ENCODE results near the gene INPP5D. TPM values are rescaled to one million over a fixed set of nuclear protein-coding genes. Genes with fewer than 3 reads are reported as not detected.

The INPP5D gene
- total RNA-seq, 3 donors from 2014 or later, result 18.4 to 20.3 (median 20.0) TPM

- no peak for DNase-seq (ENCODE audit: low spot score in 2 of 2)
- no peak overlapping the region for H3K4me3 ChIP-seq
- no peaks in the 10 kb centered on the region for H3K36me3 ChIP-seq
- no peaks in the 10 kb centered on the region for H3K4me1 ChIP-seq
- no peaks in the 10 kb centered on the region for H3K9me3 ChIP-seq
- intact Hi-C loops (cut with DNase I; ENCODE audit: low total_unique reads), result no loop called here
- no peaks in the 10 kb centered on the region for H3K27me3 ChIP-seq
- TF ChIP-seq POLR2A (IDR thresholded peaks at IDR 0.05), result no peak
- TF ChIP-seq CTCF (IDR thresholded peaks at IDR 0.05), result no peak
- no peak for TF ChIP-seq POLR2AphosphoS5 (IDR thresholded peaks at IDR 0.05)
- no peak overlapping the region for H3K27ac ChIP-seq
Measured at GRCh38 chr2:233163486-233164103, 103.5 kb downstream of the INPP5D start.

GRCh38 chr2:233164128-233164635 is 104.0 kb downstream of the INPP5D start:
- no peaks in the 10 kb centered on the region for H3K4me1 ChIP-seq
- DNase-seq (ENCODE audit: low spot score in 2 of 2), result no peak
- H3K4me3 ChIP-seq, result no peak overlapping the region
- no peaks in the 10 kb centered on the region for H3K36me3 ChIP-seq
- TF ChIP-seq POLR2AphosphoS5 (IDR thresholded peaks at IDR 0.05) (no peak), POLR2A (IDR thresholded peaks at IDR 0.05) (no peak), CTCF (IDR thresholded peaks at IDR 0.05) (no peak)
- no peaks in the 10 kb centered on the region for H3K9me3 ChIP-seq
- no peak overlapping the region for H3K27ac ChIP-seq
- no peaks in the 10 kb centered on the region for H3K27me3 ChIP-seq
- intact Hi-C loops (cut with DNase I; ENCODE audit: low total_unique reads), result no loop called here

- Histone ChIP-seq H3K9me3 (no peaks in the 10 kb centered on the region), H3K36me3 (no peaks in the 10 kb centered on the region), H3K27ac (no peak overlapping the region), H3K27me3 (no peaks in the 10 kb centered on the region), H3K4me3 (no peak overlapping the region), H3K4me1 (no peaks in the 10 kb centered on the region)
- TF ChIP-seq POLR2AphosphoS5 (IDR thresholded peaks at IDR 0.05) (no peak), CTCF (IDR thresholded peaks at IDR 0.05) (no peak), POLR2A (IDR thresholded peaks at IDR 0.05) (no peak)
- intact Hi-C loops (cut with DNase I; ENCODE audit: low total_unique reads), result no loop called here
- DNase-seq (ENCODE audit: low spot score in 2 of 2), result no peak
Measured at GRCh38 chr2:233164967-233165366, 104.8 kb downstream of the INPP5D start.

- Histone ChIP-seq H3K27me3 (no peaks in the 10 kb centered on the region), H3K4me1 (no peaks in the 10 kb centered on the region), H3K9me3 (no peaks in the 10 kb centered on the region), H3K36me3 (no peaks in the 10 kb centered on the region), H3K4me3 (no peak overlapping the region), H3K27ac (no peak overlapping the region)
- no peak for DNase-seq (ENCODE audit: low spot score in 2 of 2)
- TF ChIP-seq CTCF (IDR thresholded peaks at IDR 0.05), result no peak
- no peak for TF ChIP-seq POLR2AphosphoS5 (IDR thresholded peaks at IDR 0.05)
- no peak for TF ChIP-seq POLR2A (IDR thresholded peaks at IDR 0.05)
- intact Hi-C loops (cut with DNase I; ENCODE audit: low total_unique reads), result no loop called here
Measured at GRCh38 chr2:233165543-233165894, 105.4 kb downstream of the INPP5D start.

GRCh38 chr2:233165895-233166661 is 105.9 kb downstream of the INPP5D start:
- Histone ChIP-seq H3K36me3 (no peaks in the 10 kb centered on the region), H3K4me1 (no peaks in the 10 kb centered on the region), H3K27me3 (no peaks in the 10 kb centered on the region), H3K27ac (peak overlapping the region in 1 of 2 donors; percentile 3), H3K9me3 (no peaks in the 10 kb centered on the region), H3K4me3 (peak overlapping the region in 2 of 3 donors; percentile 1 to 40)
- no peak for TF ChIP-seq POLR2A (IDR thresholded peaks at IDR 0.05)
- TF ChIP-seq CTCF (IDR thresholded peaks at IDR 0.05), result no peak
- TF ChIP-seq POLR2AphosphoS5 (IDR thresholded peaks at IDR 0.05), result no peak
- intact Hi-C loops (cut with DNase I; ENCODE audit: low total_unique reads), result no loop called here
- DNase-seq (ENCODE audit: low spot score in 2 of 2), result peak in 1 of 2 donors; percentile 19
